Activated T-cell treated with anti-CD3 and anti-CD28 coated beads for 4 hours (primary cell): ENCODE measurements around the gene SEPTIN7.

Source experiments
- DNase-seq: peaks from one replicate; pipeline ENCODE4 v3.0.0-alpha.2; 2020

SEPTIN7 gene

GRCh38 chr7:35792472-35792871, 8.4 kb upstream of the SEPTIN7 start:
- DNase-seq: no peak

GRCh38 chr7:35792873-35793489, 7.9 kb upstream of the SEPTIN7 start:
- no peak for DNase-seq

GRCh38 chr7:35797311-35797710, 3.5 kb upstream of the SEPTIN7 start:
- no peak for DNase-seq

- DNase-seq: no peak
These were observed 775 bp upstream of the SEPTIN7 start for GRCh38 chr7:35799846-35800717.

DNA sequence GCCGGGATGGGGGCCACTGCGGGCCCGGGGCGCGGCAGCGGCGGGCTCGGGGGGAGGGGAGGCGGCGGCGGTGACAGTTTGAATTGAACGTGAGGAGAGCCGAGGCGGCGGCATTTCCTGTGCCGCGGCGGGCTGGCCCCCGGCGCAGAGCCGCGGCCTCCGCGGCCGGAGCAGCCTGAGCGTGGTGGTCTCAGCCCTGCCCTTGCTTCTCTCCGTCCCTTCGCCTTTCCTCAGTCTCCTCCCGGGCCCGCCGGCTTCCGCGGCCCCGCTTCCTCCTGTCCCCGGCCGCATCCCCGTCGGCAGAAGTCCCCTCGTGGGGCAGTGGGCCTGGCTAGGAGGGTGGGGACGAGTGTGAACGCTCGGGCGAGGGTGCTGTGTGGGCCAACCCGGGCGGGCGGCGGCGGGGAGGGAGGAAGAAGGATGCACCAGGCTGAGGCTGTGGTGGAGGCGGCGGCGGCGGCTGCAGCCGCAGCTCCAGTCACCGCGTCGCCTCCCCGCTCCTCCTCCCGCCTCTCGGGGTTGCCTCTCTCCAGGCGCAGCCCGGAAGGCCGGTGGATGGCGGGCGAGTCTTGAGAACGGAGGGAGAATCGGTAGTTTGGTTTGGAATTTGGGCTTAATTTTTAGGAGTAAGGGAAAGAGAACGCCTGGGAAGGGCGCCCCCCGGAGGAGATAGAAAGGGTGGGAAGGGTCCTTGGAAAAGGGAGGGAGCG, 690 bp downstream of the SEPTIN7 start:
- peak; percentile 53 for DNase-seq

GRCh38 chr7:35802102-35802466, 1.2 kb downstream of the SEPTIN7 start:
- DNase-seq: no peak

- peak; percentile 29 for DNase-seq
These were observed 1.8 kb downstream of the SEPTIN7 start for GRCh38 chr7:35802649-35803048.

DNA sequence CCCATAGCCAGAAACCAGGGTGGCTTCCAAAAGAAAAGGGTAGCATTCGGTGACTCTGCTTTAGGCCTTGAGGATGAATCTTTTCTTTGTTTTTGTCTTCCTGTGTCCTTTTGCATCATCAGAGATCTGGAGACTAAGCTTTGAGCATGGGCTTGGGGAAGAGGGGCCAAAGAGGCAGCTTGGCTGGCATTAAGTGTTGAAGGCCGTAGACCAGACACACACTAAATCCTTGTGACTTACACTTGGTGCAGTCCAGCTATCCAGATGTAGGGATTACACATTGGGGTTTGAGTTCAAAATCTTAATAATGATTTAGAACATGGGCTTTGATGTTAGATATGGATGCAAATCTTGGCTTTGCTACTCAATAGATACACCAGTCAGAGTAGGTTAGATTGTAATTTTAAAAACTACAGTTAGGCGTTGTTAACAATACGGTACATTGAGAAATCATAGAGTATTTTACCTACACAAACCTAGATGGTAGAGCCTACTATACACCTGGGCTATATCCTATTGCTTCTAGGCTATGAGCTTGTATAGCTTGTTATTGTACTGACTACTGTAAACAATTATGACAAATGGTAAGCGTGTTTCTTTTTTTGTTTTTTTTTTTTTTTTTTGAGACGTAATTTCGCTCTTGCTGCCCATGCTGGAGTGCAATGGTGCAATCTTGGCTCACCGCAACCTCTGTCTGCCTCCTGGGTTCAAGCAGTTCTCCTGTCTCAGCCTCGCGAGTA, 3.5 kb downstream of the SEPTIN7 start:
- no peak for DNase-seq

- DNase-seq: no peak
These were observed 5.0 kb downstream of the SEPTIN7 start for GRCh38 chr7:35805876-35806275.

GRCh38 chr7:35816514-35816913, 15.7 kb downstream of the SEPTIN7 start:
- DNase-seq: no peak

DNA sequence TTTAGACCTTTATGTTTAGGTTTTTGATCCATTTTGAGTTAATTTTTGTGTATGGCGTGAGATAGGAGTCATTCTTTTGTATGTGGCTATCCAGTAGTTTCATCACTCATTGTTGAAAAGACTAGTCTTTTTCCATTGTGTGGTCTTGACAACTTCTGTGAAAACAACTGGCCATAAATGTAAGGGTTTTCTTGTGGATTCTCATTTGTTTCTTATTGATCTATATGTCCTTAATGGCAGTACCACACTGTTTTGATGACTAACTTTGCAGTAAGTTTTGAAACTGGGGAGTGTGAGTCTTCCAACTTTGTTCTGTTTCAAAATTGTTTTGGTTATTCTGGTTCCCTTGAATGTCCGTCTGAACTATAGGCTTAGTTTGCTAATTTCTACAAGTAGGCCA, 16.3 kb downstream of the SEPTIN7 start:
- DNase-seq: no peak

DNA sequence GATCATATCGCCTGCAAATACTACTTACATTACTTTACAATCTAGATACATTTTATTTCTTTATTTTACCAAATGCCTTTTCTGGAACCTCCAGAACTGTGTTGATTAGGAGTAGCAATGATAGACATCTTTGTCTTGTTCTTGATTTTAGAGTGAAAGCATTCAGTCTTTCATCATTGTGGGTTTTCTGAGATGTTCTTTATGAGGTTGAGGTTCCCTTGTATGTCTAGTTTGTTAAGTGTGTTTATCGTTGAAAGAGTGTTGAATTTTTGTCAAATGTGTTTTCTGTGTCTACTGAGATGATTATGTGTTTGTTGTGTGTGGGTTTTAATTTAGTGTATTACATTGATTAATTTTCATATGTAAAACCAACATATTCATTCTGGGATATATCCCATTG, 17.1 kb downstream of the SEPTIN7 start:
- no peak for DNase-seq

- DNase-seq: no peak
These were observed 17.7 kb downstream of the SEPTIN7 start for GRCh38 chr7:35818513-35818912.

GRCh38 chr7:35819310-35819709, 18.5 kb downstream of the SEPTIN7 start:
- no peak for DNase-seq

DNA sequence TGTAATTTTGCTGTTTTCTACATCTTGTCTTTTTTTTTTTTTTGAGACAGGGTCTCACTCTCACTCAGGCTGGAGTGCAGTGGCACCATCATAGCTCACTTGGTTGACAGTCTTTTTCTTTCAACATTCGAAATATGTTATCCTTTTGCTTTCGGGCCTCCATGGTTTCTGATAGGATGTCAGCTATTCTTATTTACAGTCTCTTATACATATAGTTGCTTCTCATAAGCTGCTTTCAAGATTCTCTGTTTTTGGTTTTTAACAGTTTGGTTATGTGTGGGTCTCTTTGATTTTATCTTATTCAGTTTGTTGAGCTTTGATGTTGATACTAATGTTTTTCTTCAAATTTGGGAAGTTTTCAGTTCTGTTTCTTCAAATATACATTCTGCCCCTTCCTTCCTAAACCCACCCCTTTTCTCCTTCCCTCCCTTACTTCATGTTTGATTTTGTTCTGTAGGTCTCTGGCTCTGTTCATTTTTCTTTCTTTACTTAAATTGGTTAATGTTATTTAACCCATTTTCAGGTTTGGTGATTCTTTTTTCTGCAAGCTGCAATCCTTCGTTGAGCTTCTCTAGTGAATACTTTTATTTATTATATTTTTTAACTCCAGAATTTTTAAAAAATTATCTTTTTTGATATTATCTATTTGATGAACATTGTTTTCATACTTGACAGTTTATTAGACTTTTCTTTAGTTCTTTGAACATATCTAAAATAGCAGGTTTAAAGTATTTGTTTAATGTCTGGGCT, 19.3 kb downstream of the SEPTIN7 start:
- DNase-seq: no peak

DNA sequence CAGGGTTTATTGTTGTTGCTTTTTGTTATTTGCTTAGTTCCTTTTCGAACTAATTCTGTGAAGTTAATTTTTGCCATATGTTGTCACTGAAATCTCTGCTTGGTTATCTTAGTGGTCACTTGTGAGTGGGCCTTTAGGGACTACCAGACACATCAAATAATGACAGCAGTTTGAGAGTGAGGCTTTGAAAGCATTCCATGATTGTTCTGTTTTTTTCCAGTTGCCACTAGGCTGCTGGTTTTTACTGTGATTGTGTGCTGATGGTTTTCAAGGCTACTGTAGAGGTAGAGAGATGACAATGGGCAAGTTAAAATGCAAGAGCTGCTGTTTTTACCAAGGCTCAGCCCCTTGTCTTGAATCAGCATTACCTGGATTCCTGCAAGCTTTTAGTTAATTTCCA, 20.0 kb downstream of the SEPTIN7 start:
- DNase-seq: no peak

DNA sequence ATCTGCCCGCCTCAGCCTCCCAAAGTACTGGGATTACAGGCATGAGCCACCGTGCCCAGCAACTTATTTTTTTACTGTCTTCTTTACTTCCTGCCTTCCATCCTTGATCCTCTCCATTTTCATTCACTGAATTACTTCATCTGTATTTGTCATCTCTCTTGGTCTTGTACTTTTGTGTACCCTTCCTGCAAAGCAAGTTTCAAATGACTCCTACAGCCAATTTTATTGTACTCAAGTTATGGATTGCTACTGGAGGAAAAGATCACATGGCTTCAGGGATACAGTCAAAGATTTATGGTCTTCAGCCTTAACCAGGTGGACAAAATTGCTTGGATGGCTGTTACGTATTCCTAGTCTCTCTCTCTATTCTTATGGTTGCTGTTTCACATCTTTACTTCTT, 22.6 kb downstream of the SEPTIN7 start:
- no peak for DNase-seq

DNA sequence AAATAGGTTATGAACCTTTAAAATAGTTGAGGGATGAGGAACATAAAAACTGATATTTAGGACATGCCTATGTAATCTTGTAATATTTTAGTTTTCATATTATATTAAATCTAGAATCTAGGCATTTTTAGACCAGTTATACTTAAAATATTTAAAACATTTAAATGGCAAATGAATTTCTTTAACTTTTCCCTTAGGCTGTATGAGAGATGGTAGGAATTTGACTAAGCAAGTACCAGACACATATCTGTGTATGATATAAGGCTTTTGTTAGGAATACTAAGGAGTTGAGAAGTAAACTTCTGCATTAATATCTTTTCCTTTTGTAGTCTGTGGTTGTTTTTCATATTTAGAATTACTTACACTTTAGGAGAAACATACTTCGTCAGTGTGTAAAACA, 25.1 kb downstream of the SEPTIN7 start:
- DNase-seq: no peak

DNA sequence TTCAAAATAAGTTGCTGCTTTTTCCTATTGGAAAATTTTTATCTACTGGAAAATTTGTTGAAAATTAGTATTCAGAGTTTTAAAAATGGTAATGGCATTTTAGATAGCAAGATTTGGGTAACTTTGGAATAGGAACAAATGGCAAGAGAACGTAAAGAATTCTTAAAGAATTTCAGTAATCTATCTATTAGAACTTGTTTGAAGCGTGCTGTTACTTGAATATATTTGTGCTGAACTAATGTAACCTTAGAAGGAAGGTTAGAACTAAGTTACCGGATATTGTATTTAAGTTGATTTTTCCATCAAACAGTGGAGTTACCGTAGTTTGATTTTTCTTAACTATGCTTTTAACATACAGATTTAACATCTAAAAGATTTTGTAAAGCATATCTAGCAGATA, 25.9 kb downstream of the SEPTIN7 start:
- DNase-seq: no peak

- DNase-seq: no peak
These were observed 28.0 kb downstream of the SEPTIN7 start for GRCh38 chr7:35828817-35829216.

DNA sequence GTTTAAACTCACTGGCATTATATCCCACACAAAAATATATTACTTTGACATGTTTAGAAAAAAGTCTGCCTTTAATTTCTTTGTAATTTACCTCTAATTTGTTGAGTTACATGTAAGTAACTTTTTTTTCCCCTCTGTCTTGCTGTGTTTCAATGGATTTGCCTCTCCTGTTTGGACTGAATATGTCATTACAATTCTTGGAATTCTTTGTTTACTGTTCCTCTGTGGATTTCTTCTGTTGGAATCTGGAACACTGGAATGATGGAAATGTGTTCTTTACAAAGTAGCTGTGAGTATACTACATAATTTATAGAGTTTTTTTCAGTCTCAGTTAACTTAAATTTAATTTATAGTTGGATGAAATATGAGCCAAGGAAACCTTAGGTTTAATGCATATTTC, 30.4 kb downstream of the SEPTIN7 start:
- DNase-seq: no peak
